Measurements from ENCODE around the gene CRTAC1. TPM values are rescaled to one million over a fixed set of nuclear protein-coding genes. Genes with fewer than 3 reads are reported as not detected.

CRTAC1 gene
- total RNA-seq, 1 experiment from 2014 or later, result 0.46 TPM

DNA sequence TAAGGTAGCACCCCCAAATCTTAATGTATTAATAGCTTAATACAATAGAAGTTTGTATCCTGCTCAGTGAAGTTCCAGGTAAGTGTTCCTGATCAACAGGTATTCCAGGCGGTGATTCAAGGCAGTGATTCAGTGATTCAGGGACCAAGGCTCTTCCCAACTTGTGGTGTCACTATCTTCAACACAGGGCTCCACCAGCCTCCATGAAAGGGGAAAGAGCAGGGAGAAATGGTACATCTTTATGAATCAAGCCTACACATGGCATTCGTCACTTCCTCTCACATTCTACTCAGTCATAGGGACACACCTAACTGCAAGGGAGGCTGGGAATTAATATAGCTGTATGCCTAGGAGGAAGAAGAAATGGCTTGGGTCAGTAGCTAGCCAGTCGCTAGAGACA lies 175.7 kb downstream of the CRTAC1 start:
- no peak overlapping the region for H3K27ac ChIP-seq (ENCODE audit: insufficient read length, low read depth, low read length)
- no peak overlapping the region for H2AK5ac ChIP-seq (ENCODE audit: insufficient read length, low read length)
- H3K27me3 ChIP-seq (ENCODE audit: insufficient read depth, low read length), result peaks cover 3% of the 10 kb centered on the region; the same call in 1 of the 2 replicates
- WGBS (ENCODE audit: extremely low coverage, insufficient read length, low lambda C conversion rate), result no CpG with 5 or more reads among the region's 3 CpGs
- no peak overlapping the region for H2BK5ac ChIP-seq (ENCODE audit: insufficient read length, low read length)
- H3K4me2 ChIP-seq (ENCODE audit: insufficient read depth, insufficient read length, low read length), result no peak overlapping the region
- no peaks in the 10 kb centered on the region for H3K9me3 Mint-ChIP-seq
- DNase-seq, result no peak
- no peak overlapping the region for H3T11ph ChIP-seq (ENCODE audit: low read length)
- no peak overlapping the region for H3K18ac ChIP-seq (ENCODE audit: insufficient read length, low read depth, low read length)
- no peak overlapping the region for H2BK120ac ChIP-seq (ENCODE audit: low read depth, low read length, poor library complexity, severe bottlenecking)
- H3K4me3 Mint-ChIP-seq, result no peak overlapping the region
- H3K27ac Mint-ChIP-seq, result no peak overlapping the region
- no peak overlapping the region for H3K14ac ChIP-seq (ENCODE audit: insufficient read depth, low read length)
- H3K27me3 Mint-ChIP-seq (ENCODE audit: low read depth), result peaks cover 53% of the 10 kb centered on the region
- no peak overlapping the region for H2AFZ ChIP-seq (ENCODE audit: low read length)
- peaks cover 2% of the 10 kb centered on the region for H3K23me2 ChIP-seq (ENCODE audit: insufficient read length, low read depth, low read length, poor library complexity, severe bottlenecking)
- no peaks in the 10 kb centered on the region for H3K9me3 ChIP-seq (ENCODE audit: control insufficient read depth, low read depth, low read length)
- no peaks in the 10 kb centered on the region for H3K79me1 ChIP-seq (ENCODE audit: insufficient read depth, low read depth, low read length, poor library complexity, severe bottlenecking)
- no peak overlapping the region for H4K5ac ChIP-seq (ENCODE audit: insufficient read length, low read depth, low read length)
- H3K79me2 ChIP-seq (ENCODE audit: insufficient read depth, low read length), result no peaks in the 10 kb centered on the region
- H3K9ac ChIP-seq (ENCODE audit: extremely low read depth, insufficient read length, low read length), result no peak overlapping the region
- no peak overlapping the region for H4K91ac ChIP-seq (ENCODE audit: insufficient read length, low read depth, low read length)
- H3K56ac ChIP-seq (ENCODE audit: insufficient read length, low read depth, low read length), result no peak overlapping the region
- H4K20me1 ChIP-seq (ENCODE audit: control insufficient read depth, insufficient read depth, insufficient read length), result no peaks in the 10 kb centered on the region
- no peak overlapping the region for H3K23ac ChIP-seq (ENCODE audit: insufficient read length, low read depth, low read length)
- no peak overlapping the region for H2BK12ac ChIP-seq (ENCODE audit: insufficient read length, low read depth, low read length)
- no peak overlapping the region for H2BK20ac ChIP-seq (ENCODE audit: low read depth, low read length, poor library complexity, severe bottlenecking)
- TF ChIP-seq, protein P1, sequence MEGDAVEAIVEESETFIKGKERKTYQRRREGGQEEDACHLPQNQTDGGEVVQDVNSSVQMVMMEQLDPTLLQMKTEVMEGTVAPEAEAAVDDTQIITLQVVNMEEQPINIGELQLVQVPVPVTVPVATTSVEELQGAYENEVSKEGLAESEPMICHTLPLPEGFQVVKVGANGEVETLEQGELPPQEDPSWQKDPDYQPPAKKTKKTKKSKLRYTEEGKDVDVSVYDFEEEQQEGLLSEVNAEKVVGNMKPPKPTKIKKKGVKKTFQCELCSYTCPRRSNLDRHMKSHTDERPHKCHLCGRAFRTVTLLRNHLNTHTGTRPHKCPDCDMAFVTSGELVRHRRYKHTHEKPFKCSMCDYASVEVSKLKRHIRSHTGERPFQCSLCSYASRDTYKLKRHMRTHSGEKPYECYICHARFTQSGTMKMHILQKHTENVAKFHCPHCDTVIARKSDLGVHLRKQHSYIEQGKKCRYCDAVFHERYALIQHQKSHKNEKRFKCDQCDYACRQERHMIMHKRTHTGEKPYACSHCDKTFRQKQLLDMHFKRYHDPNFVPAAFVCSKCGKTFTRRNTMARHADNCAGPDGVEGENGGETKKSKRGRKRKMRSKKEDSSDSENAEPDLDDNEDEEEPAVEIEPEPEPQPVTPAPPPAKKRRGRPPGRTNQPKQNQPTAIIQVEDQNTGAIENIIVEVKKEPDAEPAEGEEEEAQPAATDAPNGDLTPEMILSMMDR (conservative IDR thresholded peaks at IDR 0.05), result no peak
- H3K4me1 ChIP-seq (ENCODE audit: insufficient read depth, low read length), result peaks cover 4% of the 10 kb centered on the region
- no peak overlapping the region for H2BK15ac ChIP-seq (ENCODE audit: low read depth, low read length)
- no peak overlapping the region for H3K4ac ChIP-seq (ENCODE audit: low read depth, low read length)
- no peaks in the 10 kb centered on the region for H3K36me3 Mint-ChIP-seq (ENCODE audit: insufficient read depth in 1 of 3, low read depth in 3 of 3)
- H3K4me1 Mint-ChIP-seq, result peaks cover 0 to 11% of the 10 kb centered on the region in 2 experiments; a peak in 2 of 4 replicates
- no peak overlapping the region for H4K8ac ChIP-seq (replicated peaks; ENCODE audit: insufficient read length, low read depth, low read length)

Measured in H9 (cell line).